BJ (cell line): Measurements from ENCODE around the gene ATG5. TPM values are rescaled to one million over a fixed set of nuclear protein-coding genes. Genes with fewer than 3 reads are reported as not detected.

Experiments
- CTCF ChIA-PET: fragments of 350-600 bp; formaldehyde crosslinking; extraction: SDS; loops from one replicate; lab custom pipeline; 2021; ENCODE audit warnings: antibody characterized with exemption, inconsistent platforms; lab: Yijun Ruan, JAX
- POLR2A ChIA-PET: fragments of 300-600 bp; sonication (Branson Sonifier 250); formaldehyde crosslinking; extraction: SDS; loops from one replicate; lab custom pipeline; 2021; ENCODE audit warnings: antibody characterized with exemption; lab: Charles Lee
- DNase-seq: peaks from one replicate; pipeline ENCODE4 v3.0.0-alpha.2; 2011; ENCODE audit warnings: low read depth
- H3K27me3 ChIP-seq: 2 replicates; pipeline ENCODE4 v1.6.0; 2011; ENCODE audit warnings: low read length; ENCODE audit not compliant: control insufficient read depth, insufficient read depth
- H3K36me3 ChIP-seq: 2 replicates; pipeline ENCODE4 v1.5.1; 2011; ENCODE audit warnings: low read length; ENCODE audit not compliant: control insufficient read depth, insufficient read depth
- H3K4me3 ChIP-seq: 2 replicates; pipeline ENCODE4 v1.5.1; 2011; ENCODE audit warnings: low read depth, mild to moderate bottlenecking, control low read depth, low read length
- CTCF ChIP-seq: IDR thresholded peaks from 2 replicates; pipeline ENCODE4 v1.5.1; 2011; ENCODE audit warnings: low read depth, mild to moderate bottlenecking, control low read depth, inconsistent platforms, low read length, moderate library complexity; ENCODE audit not compliant: insufficient read depth
- polyA plus RNA-seq: library from polyadenylated mRNA; depleted of rRNA; stranded (reverse); fragments of >200 nt; gene quantifications from 2 replicates; pipeline ENCODE4 v1.2.3, GENCODE V29; 2011

Gene ATG5
- polyA plus RNA-seq, 1 experiment: 18.6 TPM

DNA sequence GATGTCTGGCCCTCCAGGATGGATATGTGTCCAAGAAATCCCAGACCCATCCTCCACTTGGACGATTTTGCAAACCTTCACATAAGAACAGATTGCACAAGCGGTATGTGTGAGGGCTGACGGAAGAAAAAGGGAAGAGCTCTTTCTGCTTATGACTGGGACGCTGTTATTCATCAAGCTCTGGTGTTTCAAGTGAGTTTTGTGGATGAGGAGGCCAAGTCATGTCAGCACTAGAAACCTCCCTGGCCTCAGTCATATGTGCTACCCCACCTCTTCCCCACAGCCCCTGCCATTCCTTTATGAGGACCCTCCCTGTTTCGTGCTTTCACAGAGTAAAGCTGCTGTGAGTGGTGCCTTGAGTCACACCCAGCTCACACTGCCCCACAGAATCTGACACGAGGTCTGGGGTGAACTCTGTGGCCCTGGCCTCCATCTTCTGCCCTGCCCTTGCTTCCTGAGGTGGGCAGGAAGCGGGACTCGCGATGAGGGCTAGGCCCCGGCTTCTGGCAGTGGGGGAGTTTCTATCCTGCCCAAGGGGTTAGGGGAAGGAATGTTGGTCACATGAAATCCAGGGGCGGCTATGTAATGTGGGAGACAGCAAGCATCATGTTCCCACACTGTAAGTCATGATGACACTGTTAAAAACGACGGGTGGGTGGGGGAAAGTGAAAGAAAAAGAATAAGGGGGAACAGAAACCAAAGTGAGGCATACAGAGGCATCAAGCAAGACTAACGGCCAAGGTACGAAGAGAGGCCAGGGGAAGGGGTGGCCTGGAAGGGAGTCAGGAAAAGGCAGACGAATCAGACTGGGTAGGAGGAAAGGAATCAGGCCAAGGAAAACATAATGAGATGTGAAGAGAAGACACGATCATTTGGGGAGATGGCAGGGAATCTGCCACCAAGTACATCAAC is 161.3 kb downstream of the ATG5 start:
- POLR2A ChIA-PET: interaction anchor here (0.5 to 1.6 kb wide), 3 partner anchors 18 to 264 kb away, joined by 4 to 8 read pairs (median 4); no protein-coding TSS in a partner anchor
- Histone ChIP-seq H3K4me3 (no peak overlapping the region), H3K27me3 (no peaks in the 10 kb centered on the region), H3K36me3 (no peaks in the 10 kb centered on the region)
- peak; percentile 65 for DNase-seq
- no peak for TF ChIP-seq CTCF
- CTCF ChIA-PET: interaction anchor here (0.6 to 2.2 kb wide), 6 partner anchors 21 to 932 kb away, joined by 3 to 9 read pairs (median 3); no protein-coding TSS in a partner anchor

DNA sequence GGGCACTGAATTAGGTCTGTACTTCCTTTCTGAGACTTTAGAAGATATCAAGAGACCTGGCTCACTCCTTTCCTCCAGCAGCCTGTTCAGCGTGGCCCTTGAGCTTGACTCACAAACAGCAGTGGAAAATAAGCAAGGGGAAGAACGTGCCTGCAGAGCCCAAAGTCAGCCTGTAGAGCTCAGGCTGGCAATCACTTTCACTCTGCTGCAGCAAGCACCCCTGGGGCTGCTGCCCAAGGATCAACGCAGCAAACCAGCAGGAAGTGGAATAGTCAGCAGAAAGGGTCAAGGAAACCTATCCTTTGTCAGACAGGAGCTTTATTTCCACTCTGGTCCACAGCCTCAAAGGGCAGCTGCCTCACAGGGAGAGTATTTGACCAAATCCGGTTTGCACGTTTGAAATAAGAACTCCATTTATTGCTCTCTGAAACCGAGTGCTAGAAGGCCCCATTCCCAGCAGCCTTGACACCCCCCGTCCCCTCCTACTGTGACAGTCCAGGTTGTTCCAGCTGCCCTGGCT is 162.1 kb downstream of the ATG5 start:
- peak; percentile 32; the same call in 1 of the 2 replicates for TF ChIP-seq CTCF
- POLR2A ChIA-PET: interaction anchor here (0.5 to 1.6 kb wide), 3 partner anchors 18 to 263 kb away, joined by 4 to 8 read pairs (median 4); no protein-coding TSS in a partner anchor
- no peaks in the 10 kb centered on the region for H3K36me3 ChIP-seq
- CTCF ChIA-PET: interaction anchor here (0.6 to 2.2 kb wide), 7 partner anchors 21 to 931 kb away, joined by 3 to 9 read pairs (median 3); no protein-coding TSS in a partner anchor
- H3K27me3 ChIP-seq: no peaks in the 10 kb centered on the region
- no peak overlapping the region for H3K4me3 ChIP-seq
- peak; percentile 38 for DNase-seq

GRCh38 chr6:106162921-106163320 is 162.6 kb downstream of the ATG5 start:
- DNase-seq: no peak
- no peaks in the 10 kb centered on the region for H3K36me3 ChIP-seq
- H3K4me3 ChIP-seq: no peak overlapping the region
- ChIA-PET CTCF (interaction anchor here (1.0 to 2.2 kb wide), 4 partner anchors 20 to 74 kb away, joined by 4 to 9 read pairs (median 4); no protein-coding TSS in a partner anchor), POLR2A (no interaction called here)
- no peak for TF ChIP-seq CTCF
- H3K27me3 ChIP-seq: no peaks in the 10 kb centered on the region

- POLR2A ChIA-PET: no interaction called here
- TF ChIP-seq CTCF: no peak
- H3K4me3 ChIP-seq: no peak overlapping the region
- DNase-seq: no peak
- CTCF ChIA-PET: interaction anchor here (0.6 to 1.6 kb wide), 2 partner anchors 32 to 73 kb away, joined by 3 to 4 read pairs; no protein-coding TSS in a partner anchor
- H3K27me3 ChIP-seq: no peaks in the 10 kb centered on the region
- H3K36me3 ChIP-seq: no peaks in the 10 kb centered on the region
Measured at GRCh38 chr6:106161893-106162292, 163.7 kb downstream of the ATG5 start.
